GM21737 (cell line): ENCODE measurements around the gene TOX4.

Source experiments
- ATAC-seq: cut with Tn5 transposase; IDR thresholded peaks from one replicate; pipeline ENCODE4 v1.9.1; 2021; ENCODE audit warnings: mild to moderate bottlenecking, moderate library complexity; ENCODE audit not compliant: unreplicated experiment

TOX4 gene

GRCh38 chr14:21501568-21501967, 24.6 kb downstream of the TOX4 start:
- no peak for ATAC-seq

GRCh38 chr14:21503376-21503775, 26.4 kb downstream of the TOX4 start:
- no peak for ATAC-seq

- ATAC-seq = peak; percentile 73
Measured at GRCh38 chr14:21505012-21505553, 28.1 kb downstream of the TOX4 start.

- no peak for ATAC-seq
Measured at GRCh38 chr14:21506557-21506956, 29.6 kb downstream of the TOX4 start.

- no peak for ATAC-seq
Measured at GRCh38 chr14:21509432-21510143, 32.6 kb downstream of the TOX4 start.

GRCh38 chr14:21510735-21511657, 34.0 kb downstream of the TOX4 start, which contains the start of gene METTL3:
METTL3 (minus strand) TSS chr14:21511340; CDS start chr14:21511223, 117 bp downstream.
- ATAC-seq = peak; percentile 95

GRCh38 chr14:21514341-21514740, 37.3 kb downstream of the TOX4 start:
- no peak for ATAC-seq

GRCh38 chr14:21518725-21519124, 41.7 kb downstream of the TOX4 start:
- ATAC-seq = no peak

GRCh38 chr14:21520767-21521166, 43.8 kb downstream of the TOX4 start:
- ATAC-seq = no peak

GRCh38 chr14:21521501-21521900, 44.5 kb downstream of the TOX4 start:
- ATAC-seq = no peak

- no peak for ATAC-seq
Measured at GRCh38 chr14:21523203-21523602, 46.2 kb downstream of the TOX4 start.

- no peak for ATAC-seq
Measured at GRCh38 chr14:21524575-21525490, 47.8 kb downstream of the TOX4 start.

- ATAC-seq = no peak
Measured at GRCh38 chr14:21525571-21525961, 48.6 kb downstream of the TOX4 start.

- ATAC-seq = peak; percentile 63
Measured at GRCh38 chr14:21525962-21526671, 49.1 kb downstream of the TOX4 start, which contains the start of gene SALL2. SALL2 (minus strand) TSS chr14:21526346; CDS start chr14:21526127, 219 bp downstream.

- no peak for ATAC-seq
Measured at GRCh38 chr14:21526672-21527317, 49.8 kb downstream of the TOX4 start.

- ATAC-seq = no peak
Measured at GRCh38 chr14:21527318-21527679, 50.3 kb downstream of the TOX4 start.

GRCh38 chr14:21528381-21529348, 51.7 kb downstream of the TOX4 start:
- no peak for ATAC-seq

- ATAC-seq = no peak
Measured at GRCh38 chr14:21529515-21529914, 52.5 kb downstream of the TOX4 start.
